Activated CD8-positive, alpha-beta memory T cell treated with anti-CD3 and anti-CD28 coated beads, Interleukin-2, amount 50 U/mL, for 24 hours (primary cell): ENCODE data around the gene SRSF10.
A peak's percentile ranks its signal among the peaks of the same experiment; 100 is the strongest.
"Not testable (repeated sequence)": the region's sequence is repeated elsewhere in the genome, so short reads cannot be mapped to it uniquely, and the experiment has no call there.

Experiments
- DNase-seq: peaks from one replicate; pipeline ENCODE4 v3.0.0-alpha.2; 2020; ENCODE audit errors: extremely low read depth

The SRSF10 gene

DNA sequence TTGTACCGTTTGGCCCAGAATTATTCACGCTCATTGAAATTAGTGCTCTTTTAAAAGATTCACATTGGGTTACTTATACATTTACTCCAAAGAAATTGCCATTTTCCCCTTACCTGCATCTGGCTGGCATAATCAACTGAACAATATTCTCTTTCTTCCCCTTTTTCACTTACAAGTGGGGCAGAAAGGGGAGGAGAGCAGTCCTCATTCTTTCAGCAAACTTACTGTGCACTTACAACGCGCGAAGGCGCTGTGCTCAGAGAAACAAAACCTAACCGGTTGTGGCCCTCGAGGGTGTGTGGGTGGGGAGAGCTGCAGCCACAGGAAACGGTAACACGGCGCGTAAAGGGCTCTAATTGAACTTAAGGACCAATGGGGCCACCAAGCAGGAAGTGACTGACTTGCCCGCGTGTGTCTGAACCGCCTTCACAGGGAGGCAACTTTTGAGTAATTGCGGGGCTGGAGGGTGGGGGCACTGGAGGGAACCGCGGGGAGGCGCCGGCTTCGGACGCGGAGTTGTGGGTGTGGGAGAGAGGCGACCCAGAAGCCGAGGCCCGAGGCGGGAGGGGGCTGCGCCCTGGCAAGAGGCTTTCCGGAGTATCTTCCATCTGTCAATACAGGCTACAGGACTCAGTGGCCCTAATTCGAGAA is 21.2 kb downstream of the SRSF10 start:
- peak; percentile 85 for DNase-seq

- DNase-seq: not testable (repeated sequence)
These were observed 21.9 kb downstream of the SRSF10 start for GRCh38 chr1:23958040-23958809.

- DNase-seq: no peak
These were observed 23.0 kb downstream of the SRSF10 start for GRCh38 chr1:23957096-23957495.

DNA sequence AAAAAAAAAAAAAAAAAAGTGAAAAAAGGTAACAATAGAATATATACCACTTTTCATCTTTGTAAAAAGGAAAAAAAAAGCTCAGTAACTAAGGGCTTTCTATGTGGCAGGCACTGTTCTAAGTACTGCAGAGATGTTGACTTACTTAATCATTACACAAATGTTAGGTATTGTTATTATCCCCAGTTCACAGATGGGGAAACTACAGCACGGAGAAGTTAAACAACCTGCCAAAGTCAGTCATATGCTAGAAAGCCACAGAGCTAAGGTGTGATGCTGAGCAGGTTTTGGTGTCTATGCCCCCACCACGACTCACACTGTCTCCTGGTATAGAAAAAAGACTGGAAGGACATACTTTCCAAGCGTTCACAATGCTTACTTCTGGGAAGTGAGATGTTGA is 27.1 kb downstream of the SRSF10 start:
- DNase-seq: no peak

GRCh38 chr1:23947366-23947765 is 32.8 kb downstream of the SRSF10 start:
- DNase-seq: no peak

DNA sequence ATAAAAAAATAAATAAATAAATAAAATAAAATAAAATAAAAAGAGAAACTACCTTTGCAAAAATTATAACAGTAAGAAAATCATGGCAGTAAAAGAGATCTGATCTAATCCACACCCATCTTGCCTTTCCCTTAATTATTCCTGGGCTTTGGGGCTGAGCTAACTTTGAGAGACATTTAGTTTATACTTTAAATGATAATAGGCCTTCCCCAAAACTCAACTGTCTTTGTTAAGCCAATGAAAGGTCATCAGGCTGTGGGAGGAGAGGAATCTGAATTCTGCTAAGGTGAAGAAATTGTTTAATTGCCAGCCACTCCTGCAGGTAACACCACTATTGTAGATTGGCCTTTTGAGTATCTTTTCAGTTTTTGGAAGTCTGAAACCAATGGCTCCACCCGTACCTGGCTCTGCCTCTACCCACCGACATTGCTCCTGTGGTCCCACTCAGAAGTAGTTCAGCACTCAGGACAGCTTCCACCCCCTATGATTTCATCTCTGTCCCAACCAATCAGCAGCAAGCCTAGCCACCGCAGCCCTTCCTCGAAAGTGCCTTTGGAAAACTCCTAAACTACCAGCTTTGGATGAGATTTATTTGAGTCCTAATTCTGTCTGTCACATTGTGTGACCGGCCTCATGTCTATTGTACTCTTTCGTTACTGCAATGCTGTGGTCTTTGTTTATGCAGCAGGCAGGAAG is 43.5 kb downstream of the SRSF10 start:
- DNase-seq: no peak

DNA sequence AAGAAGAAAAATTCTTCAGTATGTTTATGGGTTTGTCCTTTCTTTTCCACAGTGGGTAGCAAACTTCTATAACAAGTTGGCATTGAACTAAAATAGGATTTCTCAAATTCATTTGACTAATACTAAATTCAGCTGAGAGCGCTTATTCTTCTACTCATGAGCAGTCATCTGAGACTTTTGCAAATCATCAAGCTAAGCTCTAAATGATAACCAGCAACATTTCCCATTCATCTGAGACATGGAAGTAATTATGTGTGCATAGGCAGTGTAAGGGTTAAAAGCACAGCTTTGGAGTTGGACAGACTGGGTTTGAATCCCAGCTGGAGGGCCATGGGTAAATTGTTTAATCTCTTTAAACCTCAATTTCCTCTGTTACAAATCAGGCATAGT is 48.6 kb downstream of the SRSF10 start:
- no peak for DNase-seq

DNA sequence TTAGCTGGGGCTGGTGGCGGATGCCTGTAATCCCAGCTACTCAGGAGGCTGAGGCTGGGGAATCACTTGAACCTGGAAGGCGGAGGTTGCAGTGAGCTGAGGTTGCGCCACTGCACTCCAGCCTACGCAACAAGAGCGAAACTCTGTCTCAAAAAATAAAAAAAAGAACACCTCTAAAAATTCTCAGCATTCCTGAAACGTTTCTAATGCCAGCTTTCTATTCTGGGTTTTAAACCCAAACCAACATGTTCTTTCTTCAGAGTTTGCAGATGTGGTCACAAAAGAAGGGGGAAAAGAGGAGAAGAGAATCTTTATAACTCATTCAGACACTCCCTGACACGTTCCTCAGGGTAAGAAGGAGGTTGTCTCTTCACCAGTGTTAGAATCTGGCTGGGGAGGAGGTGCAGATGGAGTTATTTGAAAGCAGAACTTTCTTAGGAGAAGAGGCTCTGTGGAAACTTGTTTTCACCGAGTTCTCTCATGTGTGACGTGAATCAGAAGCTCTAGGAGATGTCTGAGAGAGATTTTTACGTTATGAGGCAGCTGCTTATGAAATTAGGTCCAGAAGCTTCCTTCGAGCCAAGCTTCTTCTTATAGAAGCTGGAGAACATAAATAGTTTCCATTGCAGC is 49.2 kb downstream of the SRSF10 start:
- DNase-seq: no peak

DNA sequence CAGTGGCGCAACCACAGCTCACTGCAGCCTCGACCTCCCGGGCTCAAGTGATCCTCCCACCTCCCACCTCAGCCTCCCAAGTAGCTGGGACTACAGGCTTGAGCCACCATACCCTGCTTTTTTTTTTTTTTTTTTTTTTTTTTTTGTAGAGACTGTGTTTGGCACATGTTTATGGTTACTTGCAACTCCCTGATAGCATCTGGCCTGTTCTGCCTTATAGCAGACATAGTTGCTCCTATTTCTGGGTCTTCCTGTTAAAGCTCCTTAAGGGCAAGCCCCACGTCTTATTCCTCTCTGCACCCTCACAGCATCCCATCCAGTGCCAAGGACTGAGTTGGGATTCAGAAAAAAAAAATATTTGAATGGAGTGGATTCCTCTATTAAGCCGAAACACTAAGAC is 49.9 kb downstream of the SRSF10 start:
- no peak for DNase-seq

- no peak for DNase-seq
These were observed 51.3 kb downstream of the SRSF10 start for GRCh38 chr1:23928789-23929188.

GRCh38 chr1:23927097-23927496 is 53.0 kb downstream of the SRSF10 start:
- no peak for DNase-seq

- DNase-seq: no peak
These were observed 54.8 kb downstream of the SRSF10 start for GRCh38 chr1:23925279-23925678.

DNA sequence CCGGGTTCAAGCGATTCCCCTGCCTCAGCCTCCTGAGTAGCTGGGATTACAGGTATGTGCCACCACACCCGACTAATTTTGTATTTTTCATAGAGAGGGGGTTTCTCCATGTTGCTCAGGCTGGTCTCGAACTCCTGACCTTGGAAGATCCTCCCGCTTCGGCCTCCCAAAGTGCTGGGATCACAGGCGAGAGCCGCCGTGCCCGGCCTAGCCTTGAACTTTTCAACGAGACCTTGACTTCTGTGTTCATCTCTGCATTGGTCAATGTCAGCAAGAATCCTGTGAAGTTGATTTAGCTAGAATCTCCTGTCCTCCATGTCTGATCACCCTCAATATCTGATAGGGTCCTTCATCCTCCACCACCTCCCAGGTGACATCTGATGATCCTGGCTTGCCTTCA is 55.5 kb downstream of the SRSF10 start:
- DNase-seq: no peak

GRCh38 chr1:23923592-23924499 is 56.3 kb downstream of the SRSF10 start:
- no peak for DNase-seq

DNA sequence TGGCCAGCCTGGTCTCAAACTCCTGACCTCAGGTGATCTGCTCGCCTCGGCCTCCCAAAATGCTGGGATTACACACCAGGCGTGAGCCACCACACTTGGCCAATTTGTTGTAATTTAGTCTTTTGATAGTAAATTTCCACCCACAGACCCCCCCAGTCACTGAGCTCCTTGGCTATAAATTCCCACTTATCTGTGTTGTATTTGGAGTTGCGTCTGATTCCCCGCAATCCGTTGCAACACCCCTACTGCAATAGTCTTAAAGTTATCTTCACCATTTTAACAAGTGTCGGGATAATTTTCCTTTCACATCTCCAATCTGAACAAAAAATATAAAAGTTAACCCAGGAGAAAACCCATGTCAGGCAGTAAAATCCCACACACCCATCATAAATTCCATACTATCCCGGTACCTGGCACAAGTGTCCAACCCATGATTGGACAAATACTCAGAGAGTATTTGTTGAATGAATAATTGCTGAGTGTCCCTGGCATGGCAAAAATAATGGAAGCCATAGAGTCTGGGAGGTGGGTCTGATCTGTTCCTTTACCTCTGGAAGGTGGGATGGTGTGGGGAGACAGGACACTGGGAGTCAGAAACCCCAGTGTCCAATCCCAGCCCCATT is 57.7 kb downstream of the SRSF10 start:
- DNase-seq: no peak

DNA sequence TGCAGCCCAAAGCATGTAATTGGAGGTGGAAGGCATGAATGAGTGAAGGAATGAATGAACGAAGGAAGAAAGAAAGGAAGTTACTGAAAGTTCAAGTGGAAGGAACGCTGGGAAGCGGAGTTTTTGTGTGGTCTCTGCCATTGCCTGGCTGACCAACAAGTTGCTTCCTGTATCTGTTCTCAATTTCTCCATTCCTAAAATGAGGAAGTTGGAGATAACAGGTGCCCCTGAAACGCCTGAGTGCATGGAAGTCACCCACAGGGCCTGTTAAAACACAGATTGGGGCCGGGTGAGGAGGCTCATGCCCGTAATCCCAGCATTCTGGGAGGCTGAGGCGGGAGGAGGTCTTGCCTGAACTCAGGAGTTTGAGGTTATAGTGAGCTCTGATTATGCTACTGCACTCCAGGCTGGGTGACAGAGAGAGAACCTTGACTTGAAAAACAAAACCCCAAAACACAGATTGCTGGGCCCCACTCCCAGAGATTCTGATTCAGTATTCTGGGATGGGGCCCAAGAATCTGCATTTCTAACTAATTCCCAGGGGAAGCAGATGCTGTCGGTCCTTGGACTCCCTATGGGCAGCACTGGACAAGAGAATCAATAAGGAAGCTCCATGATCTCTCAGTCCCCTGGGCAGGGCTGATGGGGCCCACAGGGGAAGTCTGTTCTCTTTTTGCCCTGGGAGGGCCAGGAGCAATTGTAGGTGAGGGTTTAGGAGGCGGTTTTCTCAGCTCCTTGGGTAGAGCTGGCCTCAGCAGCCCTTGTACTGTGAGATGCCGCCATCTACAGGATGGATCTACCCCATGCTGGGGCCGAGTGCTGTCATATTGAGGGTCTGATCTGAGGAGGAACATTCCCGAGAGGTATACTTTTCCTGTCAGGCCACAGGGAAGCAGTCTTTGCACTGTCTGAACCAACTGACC is 63.7 kb downstream of the SRSF10 start:
- DNase-seq: no peak

GRCh38 chr1:23915466-23915865 is 64.7 kb downstream of the SRSF10 start:
- DNase-seq: no peak

DNA sequence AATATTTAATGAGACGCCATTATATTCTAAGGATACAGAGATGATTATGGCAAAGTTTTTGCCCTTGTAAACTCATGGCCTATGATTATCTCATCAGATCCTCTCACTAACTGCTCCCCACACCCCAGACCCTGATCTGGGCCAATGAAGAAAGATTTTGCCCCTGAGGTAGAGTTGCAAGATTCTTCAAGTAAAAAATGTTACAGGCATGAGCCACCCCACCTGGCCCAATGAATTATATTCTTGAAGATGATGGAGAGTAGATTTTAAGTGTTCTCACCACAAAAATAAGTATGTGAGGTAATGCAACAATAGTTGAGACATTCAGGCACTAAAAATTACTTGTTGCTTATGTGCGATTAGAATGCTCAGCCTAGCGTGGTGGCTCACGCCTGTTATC is 65.2 kb downstream of the SRSF10 start:
- no peak for DNase-seq
